Measurements from ENCODE around the gene CELF2.

GRCh38 chr10:10973310-10973709, 44.4 kb upstream of the CELF2 start:
- no peak for TF ChIP-seq EZH2 (IDR thresholded peaks at IDR 0.05; ENCODE audit: insufficient read depth, poor library complexity, severe bottlenecking)
- no peak for TF ChIP-seq EZH2phosphoT487 (IDR thresholded peaks at IDR 0.05; ENCODE audit: insufficient read depth, low read depth)

Data from GM23248 (cell line).